HepG2 (cell line): ENCODE results near the gene CHDH. TPM values are rescaled to one million over a fixed set of nuclear protein-coding genes. Genes with fewer than 3 reads are reported as not detected.
A peak's percentile ranks its signal among the peaks of the same experiment; 100 is the strongest.

Experiments
- HINFP ChIP-seq: sonication (generic); formaldehyde crosslinking; IDR thresholded peaks from 2 replicates; pipeline ENCODE4 v1.4.0; 2020; ENCODE audit warnings: low read depth, mild to moderate bottlenecking, missing genetic modification reagents
- MXD1 ChIP-seq: sonication (generic); formaldehyde crosslinking; IDR thresholded peaks from 2 replicates; pipeline ENCODE4 v1.4.0; 2020; ENCODE audit warnings: mild to moderate bottlenecking, missing genetic modification reagents
- SNRNP70 ChIP-seq: fragments of 200-400 bp; formaldehyde crosslinking; IDR thresholded peaks from 2 replicates; pipeline ENCODE4 v1.6.1; 2017; ENCODE audit warnings: mild to moderate bottlenecking, low read depth, low read length, moderate library complexity
- YEATS4 ChIP-seq: sonication (generic); formaldehyde crosslinking; IDR thresholded peaks from 2 replicates; pipeline ENCODE4 v1.4.0; 2020; ENCODE audit warnings: missing genetic modification reagents, borderline replicate concordance
- ZBTB40 ChIP-seq, 2 experiments: fragments of 450-650 bp in 1 of 2; sonication (generic) in 1 of 2; formaldehyde crosslinking in 1 of 2; IDR thresholded peaks; 2 replicates each; pipeline versions ENCODE4 v1.6.1 to v1.8.0; 2016 to 2022; ENCODE audit warnings: antibody characterized with exemption in 1 of 2, mild to moderate bottlenecking in 1 of 2, missing genetic modification reagents in 1 of 2
- ZNF230 ChIP-seq: sonication (generic); formaldehyde crosslinking; IDR thresholded peaks from 2 replicates; pipeline ENCODE4 v1.4.0; 2020; ENCODE audit warnings: mild to moderate bottlenecking, missing genetic modification reagents
- ZNF329 ChIP-seq: sonication (generic); formaldehyde crosslinking; IDR thresholded peaks from 2 replicates; pipeline ENCODE4 v1.9.0; 2021; ENCODE audit warnings: low read depth, mild to moderate bottlenecking, missing genetic modification reagents
- ZNF383 ChIP-seq: sonication (generic); formaldehyde crosslinking; IDR thresholded peaks from 2 replicates; pipeline ENCODE4 v1.4.0; 2020; ENCODE audit warnings: missing genetic modification reagents, mild to moderate bottlenecking, borderline replicate concordance
- ZNF510 ChIP-seq: sonication (generic); formaldehyde crosslinking; IDR thresholded peaks from 2 replicates; pipeline ENCODE4 v1.4.0; 2020; ENCODE audit warnings: low read depth, mild to moderate bottlenecking, missing genetic modification reagents
- ZNF614 ChIP-seq: IDR thresholded peaks from 2 replicates; pipeline ENCODE4 v1.6.1; 2018; ENCODE audit warnings: missing biosample characterization, missing genetic modification reagents, inconsistent platforms, borderline replicate concordance
- polyA plus RNA-seq, 8 experiments: library from polyadenylated mRNA; depleted of rRNA in 3 of 8; stranded (reverse) in 7 of 8; unstranded in 1 of 8; fragments of >200 nt; fragmentation: Illumina TruSeq in 4 of 8; extraction: Trizol in 4 of 8; gene quantifications; 2 replicates each; pipeline versions ENCODE4 v1.2.1 to v1.2.3, GENCODE V29; 2011 to 2016; ENCODE audit warnings: low read depth in 4 of 8, missing spikeins in 1 of 8, mixed read lengths in 1 of 8; ENCODE audit not compliant: insufficient read depth in 1 of 8
- total RNA-seq, 5 experiments: library from RNA; depleted of rRNA; stranded (reverse); fragments of >200 nt; fragmentation: Illumina TruSeq; extraction: Trizol; gene quantifications; 2 replicates each; pipeline ENCODE4 v1.2.3, GENCODE V29; 2016; ENCODE audit warnings: low read depth in 1 of 5
- TF ChIP-seq, protein P1 (sequence below): sonication (generic); formaldehyde crosslinking; IDR thresholded peaks from 2 replicates; pipeline ENCODE4 v1.8.0; 2022; ENCODE audit warnings: missing genetic modification reagents, mild to moderate bottlenecking, moderate library complexity, borderline replicate concordance
- TF ChIP-seq, protein P2 (sequence below): sonication (generic); formaldehyde crosslinking; IDR thresholded peaks from 2 replicates; pipeline ENCODE4 v1.4.0; 2020; ENCODE audit warnings: missing genetic modification reagents

CHDH gene
- total and polyA plus RNA-seq, 2 of the 13 experiments (the other 11 are each of a cell fraction or from before 2014, with no cell fraction given), result 28.1 to 48.9 TPM

GRCh38 chr3:53844262-53845102 lies 1.7 kb downstream of the CHDH start (continued):
- TF ChIP-seq, protein P1, sequence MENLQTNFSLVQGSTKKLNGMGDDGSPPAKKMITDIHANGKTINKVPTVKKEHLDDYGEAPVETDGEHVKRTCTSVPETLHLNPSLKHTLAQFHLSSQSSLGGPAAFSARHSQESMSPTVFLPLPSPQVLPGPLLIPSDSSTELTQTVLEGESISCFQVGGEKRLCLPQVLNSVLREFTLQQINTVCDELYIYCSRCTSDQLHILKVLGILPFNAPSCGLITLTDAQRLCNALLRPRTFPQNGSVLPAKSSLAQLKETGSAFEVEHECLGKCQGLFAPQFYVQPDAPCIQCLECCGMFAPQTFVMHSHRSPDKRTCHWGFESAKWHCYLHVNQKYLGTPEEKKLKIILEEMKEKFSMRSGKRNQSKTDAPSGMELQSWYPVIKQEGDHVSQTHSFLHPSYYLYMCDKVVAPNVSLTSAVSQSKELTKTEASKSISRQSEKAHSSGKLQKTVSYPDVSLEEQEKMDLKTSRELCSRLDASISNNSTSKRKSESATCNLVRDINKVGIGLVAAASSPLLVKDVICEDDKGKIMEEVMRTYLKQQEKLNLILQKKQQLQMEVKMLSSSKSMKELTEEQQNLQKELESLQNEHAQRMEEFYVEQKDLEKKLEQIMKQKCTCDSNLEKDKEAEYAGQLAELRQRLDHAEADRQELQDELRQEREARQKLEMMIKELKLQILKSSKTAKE (CRISPR knock-in tag), result no peak
- TF ChIP-seq YEATS4 (CRISPR knock-in tag) (peak; percentile 26; the same call in 1 of the 2 replicates), ZBTB40 (IDR thresholded peaks at IDR 0.05) (no peak), ZBTB40 (CRISPR knock-in tag; IDR thresholded peaks at IDR 0.05) (no peak), ZNF230 (CRISPR knock-in tag) (no peak; the same call in 1 of the 2 replicates), HINFP (CRISPR knock-in tag) (no peak), ZNF383 (CRISPR knock-in tag) (no peak), ZNF510 (no peak), SNRNP70 (no peak), MXD1 (CRISPR knock-in tag) (no peak), ZNF614 (CRISPR knock-in tag) (0 out of 2 replicates have a peak, but pooled peaks have one; percentile 25), ZNF329 (CRISPR knock-in tag) (no peak)
- TF ChIP-seq, protein P2, sequence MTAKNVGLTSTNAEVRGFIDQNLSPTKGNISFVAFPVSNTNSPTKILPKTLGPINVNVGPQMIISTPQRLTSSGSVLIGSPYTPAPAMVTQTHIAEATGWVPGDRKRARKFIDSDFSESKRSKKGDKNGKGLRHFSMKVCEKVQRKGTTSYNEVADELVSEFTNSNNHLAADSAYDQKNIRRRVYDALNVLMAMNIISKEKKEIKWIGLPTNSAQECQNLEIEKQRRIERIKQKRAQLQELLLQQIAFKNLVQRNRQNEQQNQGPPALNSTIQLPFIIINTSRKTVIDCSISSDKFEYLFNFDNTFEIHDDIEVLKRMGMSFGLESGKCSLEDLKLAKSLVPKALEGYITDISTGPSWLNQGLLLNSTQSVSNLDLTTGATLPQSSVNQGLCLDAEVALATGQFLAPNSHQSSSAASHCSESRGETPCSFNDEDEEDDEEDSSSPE (CRISPR knock-in tag), result peak; percentile 32
